Ishikawa (cell line): ENCODE data around the gene COIL.

Experiments used
- CEBPB ChIP-seq: IDR thresholded peaks from 2 replicates; pipeline ENCODE4 v1.6.1; 2012
- CREB1 ChIP-seq: IDR thresholded peaks from 2 replicates; pipeline ENCODE4 v1.6.1; 2012; ENCODE audit warnings: low read depth
- EGR1 ChIP-seq: IDR thresholded peaks from 2 replicates; pipeline ENCODE4 v1.6.1; 2012
- EP300 ChIP-seq: IDR thresholded peaks from 2 replicates; pipeline ENCODE4 v1.6.1; 2012; ENCODE audit warnings: borderline replicate concordance
- FOXM1 ChIP-seq: IDR thresholded peaks from 2 replicates; pipeline ENCODE4 v1.6.1; 2012; ENCODE audit warnings: low read depth, borderline replicate concordance
- NFIC ChIP-seq: IDR thresholded peaks from 2 replicates; pipeline ENCODE4 v1.6.1; 2012
- RAD21 ChIP-seq: IDR thresholded peaks from 2 replicates; pipeline ENCODE4 v1.6.1; 2012; ENCODE audit warnings: low read depth
- TAF1 ChIP-seq: IDR thresholded peaks from 2 replicates; pipeline ENCODE4 v1.6.1; 2012; ENCODE audit warnings: low read depth, mild to moderate bottlenecking
- TCF12 ChIP-seq: IDR thresholded peaks from 2 replicates; pipeline ENCODE4 v1.6.1; 2012; ENCODE audit warnings: low read depth
- TEAD4 ChIP-seq: IDR thresholded peaks from 2 replicates; pipeline ENCODE4 v1.6.1; 2012
- USF1 ChIP-seq: IDR thresholded peaks from 2 replicates; pipeline ENCODE4 v1.6.1; 2012
- YY1 ChIP-seq: IDR thresholded peaks from 2 replicates; pipeline ENCODE4 v1.6.1; 2012; ENCODE audit warnings: low read depth
- ZBTB7A ChIP-seq: IDR thresholded peaks from 2 replicates; pipeline ENCODE4 v1.6.1; 2012; ENCODE audit warnings: low read depth
- TF ChIP-seq, protein P1 (sequence below): IDR thresholded peaks from 2 replicates; pipeline ENCODE4 v1.6.1; 2012
- TF ChIP-seq, protein P2 (sequence below): IDR thresholded peaks from 2 replicates; pipeline ENCODE4 v1.6.1; 2012; ENCODE audit warnings: low read depth, mild to moderate bottlenecking

The COIL gene

DNA sequence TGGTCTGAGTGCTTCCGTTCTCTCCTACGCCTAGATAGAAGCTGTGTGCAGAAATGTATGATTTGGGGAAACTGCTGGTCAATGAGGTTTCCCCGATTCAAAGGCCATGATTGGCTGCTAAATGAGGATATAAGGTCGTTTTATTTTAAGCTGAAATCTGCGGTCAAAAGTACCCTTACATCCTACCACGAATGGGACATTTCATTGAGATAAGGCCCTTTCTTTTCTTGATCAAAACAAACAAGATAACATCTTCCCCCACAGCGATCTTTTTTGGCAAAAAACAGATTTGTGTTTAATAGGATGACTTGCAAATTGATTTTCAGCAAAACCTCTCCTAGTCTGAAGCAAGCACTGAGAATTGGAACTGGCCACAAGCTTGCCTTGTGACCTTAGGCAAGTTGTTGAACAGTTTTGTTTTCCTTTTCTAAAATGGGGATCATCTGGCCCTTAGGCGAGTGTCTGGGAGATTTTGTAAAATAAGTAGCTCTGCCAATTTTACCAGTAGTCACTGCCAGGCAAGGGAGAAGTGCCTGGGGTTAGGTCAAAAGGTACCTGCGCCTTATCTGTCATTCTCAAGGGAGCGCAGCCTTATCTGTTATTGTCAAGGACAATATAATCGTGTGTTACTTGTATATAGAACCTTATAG, 17.7 kb upstream of the COIL start:
- TF ChIP-seq, protein P1, sequence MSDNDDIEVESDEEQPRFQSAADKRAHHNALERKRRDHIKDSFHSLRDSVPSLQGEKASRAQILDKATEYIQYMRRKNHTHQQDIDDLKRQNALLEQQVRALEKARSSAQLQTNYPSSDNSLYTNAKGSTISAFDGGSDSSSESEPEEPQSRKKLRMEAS = no peak
- no peak for TF ChIP-seq CREB1
- TF ChIP-seq ZBTB7A = no peak
- TF ChIP-seq EP300 = no peak

GRCh38 chr17:56977673-56978395, 17.0 kb upstream of the COIL start, which contains the start of gene SCPEP1:
Gene SCPEP1 (plus strand): TSS chr17:56978131. CDS start chr17:56978160, 29 bp downstream.
- TF ChIP-seq FOXM1 (no peak), NFIC (no peak), CEBPB (no peak), TAF1 (peak; percentile 49; the same call in 1 of the 2 replicates), ZBTB7A (peak; percentile 99), USF1 (peak; percentile 94), EGR1 (no peak)

DNA sequence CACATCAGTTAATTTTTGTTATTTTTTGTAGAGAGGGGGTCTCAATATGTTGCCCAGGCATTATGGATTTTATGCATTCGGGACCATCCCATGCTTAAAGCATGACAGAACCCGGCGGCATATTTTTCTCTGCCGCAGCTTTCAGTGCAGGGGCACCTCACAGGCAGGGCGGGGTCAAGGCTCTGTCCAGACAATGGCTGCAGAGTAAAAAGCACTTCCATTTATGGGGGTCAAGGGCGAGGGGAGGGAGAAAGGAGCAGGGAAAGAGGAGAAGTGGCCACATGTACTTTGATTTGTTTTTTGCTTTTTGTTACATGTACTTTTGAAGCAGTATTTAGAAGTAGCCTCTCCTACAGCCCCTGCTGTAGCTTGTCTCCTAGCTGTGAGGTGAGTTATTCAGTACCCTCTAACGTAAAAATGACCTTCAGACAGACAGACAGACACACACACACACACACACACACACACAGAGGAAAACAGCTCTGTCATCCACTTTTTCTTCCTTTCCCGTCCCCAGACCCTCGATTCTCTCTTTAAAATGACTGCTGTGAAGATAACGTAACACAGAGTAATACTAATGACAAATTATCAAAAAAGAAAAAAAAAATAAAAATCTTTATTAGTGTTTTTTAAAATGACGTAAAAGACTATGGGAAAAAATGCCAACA, 16.2 kb upstream of the COIL start:
- TF ChIP-seq EP300 (no peak), FOXM1 (no peak), USF1 (no peak), CREB1 (no peak)

GRCh38 chr17:56975656-56976055, 14.8 kb upstream of the COIL start:
- TF ChIP-seq EP300 = no peak
- TF ChIP-seq, protein P1 = no peak
- TF ChIP-seq EGR1 = no peak
- TF ChIP-seq USF1 = no peak

GRCh38 chr17:56974055-56974454, 13.2 kb upstream of the COIL start:
- TF ChIP-seq, protein P1 = no peak
- no peak for TF ChIP-seq FOXM1
- no peak for TF ChIP-seq EGR1
- no peak for TF ChIP-seq TCF12
- TF ChIP-seq NFIC = no peak
- TF ChIP-seq TAF1 = no peak
- TF ChIP-seq USF1 = no peak
- no peak for TF ChIP-seq EP300
- TF ChIP-seq, protein P2, sequence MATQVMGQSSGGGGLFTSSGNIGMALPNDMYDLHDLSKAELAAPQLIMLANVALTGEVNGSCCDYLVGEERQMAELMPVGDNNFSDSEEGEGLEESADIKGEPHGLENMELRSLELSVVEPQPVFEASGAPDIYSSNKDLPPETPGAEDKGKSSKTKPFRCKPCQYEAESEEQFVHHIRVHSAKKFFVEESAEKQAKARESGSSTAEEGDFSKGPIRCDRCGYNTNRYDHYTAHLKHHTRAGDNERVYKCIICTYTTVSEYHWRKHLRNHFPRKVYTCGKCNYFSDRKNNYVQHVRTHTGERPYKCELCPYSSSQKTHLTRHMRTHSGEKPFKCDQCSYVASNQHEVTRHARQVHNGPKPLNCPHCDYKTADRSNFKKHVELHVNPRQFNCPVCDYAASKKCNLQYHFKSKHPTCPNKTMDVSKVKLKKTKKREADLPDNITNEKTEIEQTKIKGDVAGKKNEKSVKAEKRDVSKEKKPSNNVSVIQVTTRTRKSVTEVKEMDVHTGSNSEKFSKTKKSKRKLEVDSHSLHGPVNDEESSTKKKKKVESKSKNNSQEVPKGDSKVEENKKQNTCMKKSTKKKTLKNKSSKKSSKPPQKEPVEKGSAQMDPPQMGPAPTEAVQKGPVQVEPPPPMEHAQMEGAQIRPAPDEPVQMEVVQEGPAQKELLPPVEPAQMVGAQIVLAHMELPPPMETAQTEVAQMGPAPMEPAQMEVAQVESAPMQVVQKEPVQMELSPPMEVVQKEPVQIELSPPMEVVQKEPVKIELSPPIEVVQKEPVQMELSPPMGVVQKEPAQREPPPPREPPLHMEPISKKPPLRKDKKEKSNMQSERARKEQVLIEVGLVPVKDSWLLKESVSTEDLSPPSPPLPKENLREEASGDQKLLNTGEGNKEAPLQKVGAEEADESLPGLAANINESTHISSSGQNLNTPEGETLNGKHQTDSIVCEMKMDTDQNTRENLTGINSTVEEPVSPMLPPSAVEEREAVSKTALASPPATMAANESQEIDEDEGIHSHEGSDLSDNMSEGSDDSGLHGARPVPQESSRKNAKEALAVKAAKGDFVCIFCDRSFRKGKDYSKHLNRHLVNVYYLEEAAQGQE = no peak
- no peak for TF ChIP-seq YY1
- TF ChIP-seq CEBPB = no peak
- TF ChIP-seq CREB1 = no peak
- no peak for TF ChIP-seq RAD21
- TF ChIP-seq TEAD4 = no peak
- no peak for TF ChIP-seq ZBTB7A

DNA sequence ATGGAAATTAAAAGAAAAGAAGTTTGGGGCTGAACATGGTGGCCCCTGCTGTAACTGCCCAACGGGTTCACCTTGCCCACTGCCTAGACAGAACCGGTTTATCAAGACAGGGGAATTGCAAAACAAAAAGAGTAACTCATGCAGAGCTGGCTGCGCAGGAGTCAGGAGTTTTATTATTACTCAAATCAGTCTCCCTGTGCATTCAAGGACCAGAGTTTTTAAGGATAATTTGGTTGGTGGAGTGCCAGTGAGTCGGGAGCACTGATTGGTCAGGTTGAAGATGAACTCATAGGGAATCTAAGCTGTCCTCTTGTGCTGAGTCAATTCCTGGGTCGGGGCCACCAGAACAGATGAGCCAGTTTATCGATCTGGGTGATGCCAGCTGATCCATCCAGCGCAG, 12.7 kb upstream of the COIL start:
- TF ChIP-seq TCF12 (peak; percentile 31; the same call in 1 of the 2 replicates), TAF1 (no peak), TEAD4 (0 out of 2 replicates have a peak, but pooled peaks have one; percentile 23), EGR1 (no peak), NFIC (no peak), RAD21 (no peak), FOXM1 (no peak), USF1 (no peak), YY1 (no peak), CEBPB (peak; percentile 96), EP300 (peak; percentile 20; the same call in 1 of the 2 replicates)
- TF ChIP-seq, protein P1 = no peak
